ENCODE measurements around the gene BRSK2. TPM values are rescaled to one million over a fixed set of nuclear protein-coding genes. Genes with fewer than 3 reads are reported as not detected.
A peak's percentile ranks its signal among the peaks of the same experiment; 100 is the strongest.

BRSK2 gene
- total and polyA plus RNA-seq, 12 donors: 0.13 to 2.3 (median 0.44) TPM; not detected in 1

- TF ChIP-seq CTCF (IDR thresholded peaks at IDR 0.05): peak in 2 of 9 donors; percentile 4 to 8
- ATAC-seq: peak; percentile 87 to 96 (median 92)
- DNase-seq: peak; percentile 79 to 80
- WGBS, 2 donors: 1% methylated on average over 52 to 55 of the region's 56 CpGs
- Histone ChIP-seq H3K36me3 (no peaks in the 10 kb centered on the region), H3K27ac (peak overlapping the region in 9 of 10 donors; percentile 31 to 89 (median 64)), H3K9me3 (peaks cover 0 to 14% (median 0%) of the 10 kb centered on the region in 11 donors), H3K4me1 (peaks cover 0 to 16% (median 4%) of the 10 kb centered on the region in 9 donors), H3K4me3 (peak overlapping the region; percentile 41 to 66 (median 58)), H3K27me3 (peaks cover 0 to 19% (median 4%) of the 10 kb centered on the region in 7 donors)
- intact Hi-C loops (cut with DNase I): loop anchor here in 1 of 10 donors (5.0 kb wide), 1 partner anchor 46 kb away; no protein-coding TSS in a partner anchor
Observed at GRCh38 chr11:1382831-1383607, 6.7 kb upstream of the BRSK2 start.

- WGBS, 2 donors: 80 to 83% methylated on average over 21 of the region's 21 CpGs
- DNase-seq (no peak), ATAC-seq (no peak)
- no peak for TF ChIP-seq CTCF (IDR thresholded peaks at IDR 0.05)
- peaks cover 0 to 25% (median 13%) of the 10 kb centered on the region in 9 donors for H3K4me1 ChIP-seq
- peaks cover 0 to 13% (median 0%) of the 10 kb centered on the region in 11 donors for H3K9me3 ChIP-seq
- H3K27me3 ChIP-seq: peaks cover 0 to 32% (median 4%) of the 10 kb centered on the region in 7 donors
- intact Hi-C loops (cut with DNase I): loop anchor here in 1 of 10 donors (5.0 kb wide), 1 partner anchor 47 kb away; no protein-coding TSS in a partner anchor
- H3K36me3 ChIP-seq: no peaks in the 10 kb centered on the region
- H3K4me3 ChIP-seq: no peak overlapping the region
- H3K27ac ChIP-seq: no peak overlapping the region
Observed at GRCh38 chr11:1384199-1384970, 5.3 kb upstream of the BRSK2 start.

- no peak for TF ChIP-seq CTCF (IDR thresholded peaks at IDR 0.05)
- DNase-seq (no peak), ATAC-seq (no peak)
- H3K36me3 ChIP-seq: no peaks in the 10 kb centered on the region
- H3K9me3 ChIP-seq: no peaks in the 10 kb centered on the region
- intact Hi-C loops (cut with DNase I): no loop called here
- no peak overlapping the region for H3K4me3 ChIP-seq
- H3K27me3 ChIP-seq: peaks cover 0 to 46% (median 23%) of the 10 kb centered on the region in 7 donors
- peaks cover 6 to 32% (median 14%) of the 10 kb centered on the region in 9 donors for H3K4me1 ChIP-seq
- H3K27ac ChIP-seq: no peak overlapping the region
- 90 to 91% methylated on average over 10 of the region's 10 CpGs for WGBS, 2 donors
Observed at GRCh38 chr11:1387521-1387920, 2.2 kb upstream of the BRSK2 start.

Measured in heart right ventricle (tissue), 16 donors.